Kidney tubule cell (primary cell): ENCODE data around the gene EML3.
"Not testable (repeated sequence)": the region's sequence is repeated elsewhere in the genome, so short reads cannot be mapped to it uniquely, and the experiment has no call there.

ENCODE experiments used
- DNase-seq: peaks from one replicate; pipeline ENCODE4 v3.0.0-alpha.2; 2018; ENCODE audit warnings: low spot score

EML3 gene

DNA sequence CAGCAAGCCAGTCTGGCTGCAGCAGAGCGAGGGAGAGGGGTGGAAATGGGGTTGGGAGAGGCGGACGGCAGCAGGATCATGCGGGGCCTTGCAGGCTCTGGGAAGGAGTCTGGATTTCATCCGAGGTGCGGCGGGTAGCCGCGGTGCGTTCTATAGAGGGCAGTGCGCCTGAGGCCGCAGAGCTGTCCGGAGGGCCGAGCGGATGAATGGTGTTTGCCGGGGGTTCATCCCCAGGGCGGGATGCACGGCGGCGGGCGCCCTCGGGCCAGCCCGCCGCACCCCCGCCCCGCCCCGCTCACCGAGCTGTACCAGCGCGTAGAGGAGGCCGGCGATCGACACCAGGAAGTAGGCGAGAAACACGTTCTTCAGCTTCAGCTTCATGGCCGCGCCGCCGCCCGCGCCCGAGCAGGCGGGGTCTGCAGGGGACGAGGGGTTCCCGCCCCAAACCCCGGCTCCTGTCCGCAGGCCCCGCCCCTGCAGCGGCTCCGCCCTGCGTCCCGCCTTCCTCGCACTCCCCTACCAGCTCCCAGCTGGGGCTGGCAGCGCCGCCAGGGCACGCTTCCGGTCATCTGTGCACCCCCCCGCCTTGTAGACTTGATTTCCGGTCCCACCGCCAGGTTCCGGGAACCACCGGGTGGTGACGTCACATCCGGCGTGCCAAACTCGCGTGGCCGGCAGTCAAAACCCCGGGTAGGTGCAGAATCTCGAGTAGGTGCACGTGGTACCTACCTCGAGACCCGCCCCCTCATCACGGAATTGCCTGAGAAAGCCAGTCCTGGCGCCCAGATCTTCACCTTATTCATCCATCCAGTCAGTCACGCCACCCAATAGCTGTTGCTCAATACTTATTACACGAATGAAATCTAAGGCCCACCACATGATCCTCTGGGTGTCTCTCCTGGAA, 9.2 kb upstream of the EML3 start, which contains the start of gene B3GAT3:
Gene B3GAT3 (minus strand): TSS at position 420 of the 904 bp plus-strand sequence. CDS start 39 bp downstream, at position 381.
- DNase-seq: peak; percentile 99

DNA sequence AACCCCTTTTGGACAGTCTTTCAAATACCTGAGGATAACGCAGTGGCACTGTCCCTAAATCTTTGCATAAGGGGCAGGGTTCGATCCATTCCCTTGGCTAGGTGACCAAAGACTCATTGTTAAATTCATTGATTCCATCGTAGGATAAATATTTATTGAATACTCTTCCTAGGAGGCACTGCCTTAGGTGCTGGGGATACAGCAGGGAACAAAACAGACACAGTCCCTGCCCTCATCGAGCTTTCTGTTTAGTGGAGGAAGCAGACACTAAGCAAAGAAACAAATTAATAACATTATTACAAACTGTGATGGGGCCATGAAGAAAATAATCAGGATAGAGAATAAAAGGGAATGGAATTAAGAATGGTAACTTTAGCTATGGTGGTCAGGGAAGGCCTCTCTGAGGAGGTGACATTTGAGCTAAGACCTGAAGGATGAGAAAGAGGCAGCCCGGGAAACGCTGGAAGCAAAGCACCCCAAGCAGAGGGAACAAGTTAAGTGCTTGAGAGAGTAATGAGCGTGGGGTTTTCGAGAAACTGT, 8.5 kb upstream of the EML3 start:
- no peak for DNase-seq

- DNase-seq: not testable (repeated sequence)
Measured at GRCh38 chr11:62616957-62617356, 4.4 kb upstream of the EML3 start.

DNA sequence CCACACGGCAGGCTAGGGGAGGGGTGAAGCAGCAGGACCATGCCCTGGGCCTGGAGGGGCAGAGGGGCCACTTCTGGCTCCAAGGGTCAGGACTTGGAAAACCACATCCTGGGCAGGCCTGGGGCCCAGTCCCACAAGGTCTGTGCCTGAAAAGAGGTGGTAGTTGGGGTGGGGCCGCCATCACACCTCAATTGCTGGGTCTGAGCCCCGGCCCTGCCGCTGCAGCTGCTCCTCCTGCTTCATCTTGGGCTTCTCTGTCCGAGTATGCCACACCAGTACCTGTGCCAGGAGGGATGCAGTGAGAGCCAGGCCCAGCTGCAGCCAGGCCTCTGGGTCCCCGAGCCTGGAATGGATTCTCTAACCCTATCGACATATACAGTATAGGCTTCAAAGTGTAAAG, 2.9 kb upstream of the EML3 start:
- DNase-seq: no peak

DNA sequence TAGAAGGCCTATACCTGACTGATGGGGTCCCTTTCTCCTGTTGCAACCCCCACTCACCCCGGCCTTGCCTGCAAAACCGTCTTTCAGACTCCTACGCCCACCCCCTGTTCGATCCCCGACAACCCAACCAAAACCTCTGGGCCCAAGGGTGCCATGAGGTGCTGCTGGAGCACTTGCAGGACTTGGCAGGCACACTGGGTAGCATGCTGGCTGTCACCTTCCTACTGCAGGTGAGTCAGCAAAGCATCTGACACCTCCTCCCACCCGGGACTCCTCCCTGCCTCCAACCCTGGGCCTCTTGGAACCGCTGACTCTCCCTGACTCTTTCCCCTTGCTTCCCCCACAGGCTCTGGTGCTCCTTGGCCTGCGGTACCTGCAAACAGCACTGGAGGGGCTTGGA, 1.7 kb upstream of the EML3 start:
- peak; percentile 78 for DNase-seq

GRCh38 chr11:62613291-62613778, 760 bp upstream of the EML3 start:
- no peak for DNase-seq

DNA sequence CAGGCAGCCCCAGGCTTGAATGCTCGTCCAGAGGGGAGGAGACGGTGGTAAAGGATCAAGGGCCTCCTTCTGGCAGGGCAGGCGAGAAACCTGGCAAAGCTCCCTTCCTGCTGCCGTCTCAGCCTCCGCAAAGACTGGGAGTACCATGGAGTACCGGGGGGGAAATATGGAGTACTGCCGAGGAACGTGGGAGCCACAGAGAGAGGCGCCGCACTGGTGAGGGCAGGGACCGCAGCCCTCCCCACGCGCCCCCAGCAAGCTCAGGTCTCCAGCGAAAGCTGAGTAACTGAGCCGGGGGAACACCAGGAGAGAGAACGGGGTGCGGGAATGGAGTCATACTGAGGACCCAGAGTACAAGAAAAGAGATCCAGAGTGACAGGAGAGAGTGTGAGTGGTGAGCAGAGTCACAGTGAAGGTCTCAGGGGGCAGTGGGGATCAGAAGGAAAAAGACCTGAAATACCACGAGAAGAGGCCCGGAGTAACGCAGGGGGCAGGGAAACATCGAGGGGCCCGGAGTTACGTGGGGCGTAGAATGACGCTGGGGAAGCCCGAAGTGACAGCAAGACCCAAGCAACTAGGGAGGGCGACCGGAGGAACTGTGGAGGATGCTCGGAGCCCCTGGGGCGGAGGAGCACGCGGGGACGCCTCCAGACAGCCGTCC, 740 bp downstream of the EML3 start:
- peak; percentile 46 for DNase-seq

DNA sequence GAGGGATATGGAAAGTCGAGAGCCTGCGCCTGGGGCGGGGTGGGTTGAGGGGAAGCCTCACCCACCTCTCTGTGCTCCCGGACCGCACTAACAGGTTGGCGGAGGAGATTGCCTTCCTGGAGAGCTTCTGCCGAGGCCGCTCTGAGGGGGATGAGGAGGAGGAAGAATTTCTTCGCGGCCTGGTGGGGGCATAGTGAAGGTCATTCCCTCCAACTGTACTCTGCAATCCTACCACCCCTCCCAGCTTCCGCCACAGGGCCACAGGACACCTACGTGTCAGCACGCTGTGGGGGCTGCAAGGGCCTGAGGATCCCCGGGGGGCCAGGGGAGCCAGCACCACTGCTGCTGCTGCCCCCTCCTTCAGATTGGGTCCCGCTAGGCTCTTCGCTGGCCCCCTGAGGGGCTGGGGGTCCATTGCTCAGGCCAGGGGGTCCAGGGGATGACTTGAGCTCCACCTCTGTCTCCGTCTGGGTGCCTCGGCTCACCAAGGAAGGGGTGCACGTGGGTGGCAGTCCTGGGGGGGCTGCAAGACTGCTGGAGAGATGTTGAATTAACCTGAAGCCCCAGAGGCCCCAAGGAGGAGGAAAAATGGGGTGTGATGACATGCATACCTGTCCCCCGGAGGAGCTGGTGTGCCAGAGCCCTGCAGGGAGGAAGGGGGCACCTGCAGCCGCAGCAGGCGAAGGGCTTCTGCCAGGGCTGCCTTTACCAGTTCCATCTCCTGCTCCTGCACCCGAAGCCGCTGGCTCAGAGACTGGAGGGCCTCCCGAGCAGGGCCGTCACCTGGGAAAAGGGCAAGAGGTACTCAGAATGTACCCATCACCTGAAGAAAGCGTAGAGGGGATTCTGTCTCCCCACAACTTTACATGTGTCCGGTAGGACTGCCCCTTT, 1.5 kb downstream of the EML3 start:
- no peak for DNase-seq

DNA sequence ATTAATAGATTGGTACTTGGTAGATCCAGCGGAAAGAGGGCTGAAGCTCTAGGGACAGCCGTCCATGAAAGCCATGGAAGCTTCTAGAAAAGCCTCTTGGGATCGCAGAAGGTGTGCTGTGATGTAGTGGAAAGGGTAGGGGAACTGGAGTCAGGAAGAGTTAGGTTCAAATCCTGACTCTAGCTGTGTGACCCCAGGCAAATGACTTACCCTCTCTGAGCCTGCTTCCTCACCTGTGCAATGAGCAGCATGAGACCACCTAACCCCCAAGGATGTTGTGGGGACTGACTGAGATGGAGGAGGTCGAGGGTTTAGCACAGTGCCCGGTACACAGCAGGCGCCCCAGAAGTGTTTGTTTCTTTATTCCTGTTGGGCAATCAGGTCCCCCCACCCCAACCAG, 2.2 kb downstream of the EML3 start:
- DNase-seq: no peak

- no peak for DNase-seq
Measured at GRCh38 chr11:62608776-62609175, 3.8 kb downstream of the EML3 start.

GRCh38 chr11:62607714-62608113, 4.9 kb downstream of the EML3 start:
- DNase-seq: no peak

DNA sequence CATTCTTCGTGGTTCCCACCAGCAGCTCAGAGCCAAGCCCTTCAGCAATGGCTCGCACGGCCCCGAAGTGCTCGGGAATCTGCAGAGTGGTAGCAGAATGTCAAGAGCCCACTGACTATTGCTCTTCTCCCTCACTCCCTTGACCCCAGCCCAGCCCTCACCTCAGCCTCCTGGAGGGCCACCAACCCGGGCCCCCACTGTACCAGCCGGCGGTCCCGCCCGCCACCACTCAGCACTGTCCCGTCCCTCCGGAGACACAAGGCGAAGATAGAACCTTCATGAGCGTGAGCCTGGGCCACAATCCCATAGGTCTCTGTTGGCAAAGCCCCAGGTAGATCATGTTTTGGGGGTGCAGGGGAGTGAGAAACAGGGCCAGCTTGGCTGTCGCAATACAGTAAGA, 6.7 kb downstream of the EML3 start:
- no peak for DNase-seq

- DNase-seq: no peak
Measured at GRCh38 chr11:62605467-62605866, 7.1 kb downstream of the EML3 start.

DNA sequence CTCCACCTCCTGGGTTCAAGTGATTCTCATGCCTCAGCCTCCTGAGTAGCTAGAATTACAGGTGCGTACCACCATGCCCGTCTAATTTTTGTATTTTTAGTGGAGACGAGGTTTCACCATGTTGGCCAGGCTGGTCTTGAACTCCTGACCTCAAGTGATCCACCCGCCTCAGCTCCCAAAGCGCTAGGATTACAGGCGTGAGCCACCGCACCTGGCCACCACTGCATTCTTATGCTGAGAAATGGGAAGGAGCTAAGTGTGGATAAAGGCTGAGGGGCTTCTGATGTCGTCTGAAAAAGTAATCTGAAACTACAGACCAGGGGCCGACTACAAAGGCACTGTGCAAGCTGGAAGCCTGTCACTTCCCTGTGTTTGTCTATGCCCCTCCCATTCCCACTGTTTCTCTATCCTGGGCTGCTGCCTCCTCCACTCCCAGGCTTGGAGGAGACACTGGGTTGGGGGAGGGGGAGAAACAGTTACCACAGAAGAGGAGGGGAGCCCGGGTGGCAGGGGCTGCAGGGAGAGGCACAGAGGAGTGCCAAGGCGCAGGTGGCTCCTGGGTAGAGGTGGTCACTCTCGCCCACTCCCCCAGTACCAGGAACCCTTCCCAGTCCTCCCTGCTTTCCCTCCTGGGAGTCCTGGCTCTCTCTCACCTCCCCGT, 8.0 kb downstream of the EML3 start:
- DNase-seq: no peak

DNA sequence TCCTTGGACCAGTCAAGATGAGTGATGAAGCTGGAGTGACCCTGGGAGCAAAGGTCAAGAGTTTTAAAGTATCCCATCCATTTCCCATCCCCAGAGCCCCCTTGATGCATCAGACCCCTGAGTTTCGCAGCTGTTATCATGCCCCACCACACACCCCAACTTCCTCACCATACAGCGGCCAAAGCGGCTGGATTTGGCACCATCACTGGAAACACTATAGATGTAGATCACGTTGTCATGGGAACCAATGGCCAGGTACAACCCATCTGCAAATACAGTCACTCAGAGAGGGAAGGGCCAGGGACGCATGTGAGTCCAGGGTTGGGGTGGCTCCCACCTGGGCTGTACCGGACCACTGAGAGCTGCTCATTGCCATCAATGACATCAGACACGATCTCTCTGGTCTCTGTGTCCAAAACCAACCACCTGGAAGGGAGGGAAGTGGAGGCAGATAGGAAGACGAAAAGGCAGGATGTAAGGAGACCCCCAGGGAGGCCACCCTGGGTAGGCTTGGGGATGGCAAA, 8.7 kb downstream of the EML3 start:
- DNase-seq: no peak

DNA sequence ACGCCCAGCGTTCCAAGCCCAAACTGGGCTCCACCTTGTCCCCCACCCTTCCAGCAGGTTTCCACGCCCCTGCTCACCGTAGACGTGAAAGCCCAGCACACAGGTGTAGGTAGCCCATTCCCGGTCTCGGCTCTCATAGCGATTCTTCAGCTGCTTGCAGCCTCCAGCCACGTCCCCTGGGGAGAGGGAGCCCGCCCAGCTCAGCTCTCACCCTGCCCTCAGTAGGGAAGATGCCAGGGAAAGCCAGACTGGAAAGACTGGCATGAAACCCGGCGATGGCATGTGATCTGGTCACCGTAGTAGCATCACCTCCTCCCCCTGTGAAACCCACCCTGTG, 9.5 kb downstream of the EML3 start:
- no peak for DNase-seq

GRCh38 chr11:62602141-62603071, 10.2 kb downstream of the EML3 start:
- no peak for DNase-seq

DNA sequence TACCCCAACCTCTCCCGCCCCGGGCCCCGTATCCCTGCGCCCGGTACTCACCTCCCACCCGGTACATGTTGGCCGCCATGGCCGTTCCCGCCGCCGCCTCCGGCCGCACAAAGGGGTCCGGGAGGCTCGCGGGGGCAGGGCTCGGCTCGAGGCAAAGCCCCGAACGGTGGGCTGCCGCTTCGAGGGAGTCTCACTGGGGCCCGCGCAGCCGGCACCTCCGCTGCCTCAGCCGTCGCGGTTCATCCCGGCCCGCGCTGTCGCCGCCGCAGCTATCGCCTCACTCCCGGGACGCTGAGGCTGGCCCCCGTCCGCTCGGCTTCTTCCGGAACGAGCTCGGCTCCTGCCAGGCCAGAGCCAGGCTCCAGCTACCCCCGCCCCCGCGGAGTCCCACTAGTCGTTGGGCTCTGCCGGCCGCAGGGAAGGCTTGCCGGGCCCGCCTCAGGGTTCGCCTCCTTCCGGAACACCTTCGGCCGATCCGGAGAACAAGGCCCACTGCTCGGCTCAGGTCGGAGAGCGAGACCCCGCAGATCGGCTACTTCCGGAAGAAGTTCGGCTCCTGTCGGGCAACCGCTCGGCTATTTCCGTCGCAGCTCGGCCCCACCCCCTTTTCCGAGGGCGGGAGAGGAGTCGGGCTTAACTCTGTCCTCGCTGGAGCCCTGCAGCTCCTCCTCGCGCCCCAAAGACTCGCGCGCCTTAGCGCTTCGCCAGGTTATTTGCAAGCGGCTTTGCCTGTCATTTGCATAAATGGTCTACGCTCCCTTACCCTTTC, 11.0 kb downstream of the EML3 start, which contains the start of gene MTA2:
Gene MTA2 (minus strand): TSS at position 494 of the 769 bp plus-strand sequence. CDS start 415 bp downstream, at position 79.
- peak; percentile 99 for DNase-seq

DNA sequence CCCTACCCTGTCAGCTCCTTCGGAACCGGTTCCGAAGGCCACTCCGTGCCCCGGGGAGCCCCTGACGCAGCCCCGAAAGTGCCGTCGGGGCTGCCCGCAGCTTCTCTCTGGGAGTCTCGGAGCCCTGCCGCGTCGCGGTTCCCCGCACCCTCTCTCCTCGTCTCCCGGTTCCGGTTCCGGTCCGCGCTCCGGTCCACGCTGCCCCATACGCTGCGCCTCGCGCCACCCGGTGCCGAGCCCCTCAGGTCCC, 11.5 kb downstream of the EML3 start:
- peak; percentile 43 for DNase-seq
